SU-DHL-6 (cell line): ENCODE measurements around the gene DYTN.
A peak's percentile ranks its signal among the peaks of the same experiment; 100 is the strongest.

Experiments used
- H2AFZ ChIP-seq: fragments of 200-600 bp; sonication (generic); 2 replicates; pipeline ENCODE4 v1.6.1; 2014; ENCODE audit warnings: low read depth, mild to moderate bottlenecking, moderate library complexity, mixed read lengths, antibody characterized with exemption, low read length; ENCODE audit not compliant: severe bottlenecking
- H3F3A ChIP-seq: fragments of 200-600 bp; shearing (Covaris generic); 2 replicates; pipeline ENCODE4 v1.6.0; 2016; ENCODE audit warnings: antibody characterized with exemption, mild to moderate bottlenecking; ENCODE audit not compliant: insufficient read depth
- H3K27ac ChIP-seq: fragments of 200-600 bp; sonication (generic); 2 replicates; pipeline ENCODE4 v1.5.1; 2016; ENCODE audit warnings: low read depth, mild to moderate bottlenecking, low read length, moderate library complexity, mixed read lengths
- H3K27me3 ChIP-seq: fragments of 200-600 bp; sonication (generic), shearing (Covaris generic); 2 replicates; pipeline ENCODE4 v1.6.0; 2014; ENCODE audit warnings: mild to moderate bottlenecking, low read length
- H3K36me3 ChIP-seq: fragments of 200-600 bp; sonication (generic); 2 replicates; pipeline ENCODE4 v1.6.1; 2014; ENCODE audit warnings: mild to moderate bottlenecking, low read length, mixed read lengths
- H3K4me2 ChIP-seq: fragments of 300-600, 200-600 bp; shearing (Covaris generic), sonication (generic); 2 replicates; pipeline ENCODE4 v1.6.0; 2014; ENCODE audit warnings: low read length, low read depth, mild to moderate bottlenecking; ENCODE audit not compliant: poor library complexity, severe bottlenecking
- H3K4me3 ChIP-seq: fragments of 200-600 bp; sonication (generic); 2 replicates; pipeline ENCODE4 v1.5.1; 2014; ENCODE audit warnings: antibody characterized with exemption, low read length, mild to moderate bottlenecking, mixed read lengths; ENCODE audit not compliant: insufficient read depth, poor library complexity, severe bottlenecking
- H3K79me2 ChIP-seq: fragments of 200-600 bp; sonication (generic); 2 replicates; pipeline ENCODE4 v1.6.1; 2014; ENCODE audit warnings: mild to moderate bottlenecking, low read length, moderate library complexity; ENCODE audit not compliant: insufficient read depth
- H3K9ac ChIP-seq: fragments of 200-600 bp; sonication (generic); 2 replicates; pipeline ENCODE4 v1.7.0; 2014; ENCODE audit warnings: mild to moderate bottlenecking, low read length
- H3K9me2 ChIP-seq: fragments of 200-600 bp; sonication (generic); replicated peaks from 2 replicates; pipeline ENCODE4 v1.6.1; 2014; ENCODE audit warnings: low read length; ENCODE audit not compliant: insufficient read depth
- H3K9me3 ChIP-seq: fragments of 200-600 bp; sonication (generic); 2 replicates; pipeline ENCODE4 v1.6.1; 2014; ENCODE audit warnings: low read length, mixed read lengths; ENCODE audit not compliant: insufficient read depth
- H4K20me1 ChIP-seq: fragments of 200-600 bp; sonication (generic); 2 replicates; pipeline ENCODE4 v1.6.1; 2014; ENCODE audit warnings: low read depth, mild to moderate bottlenecking, antibody characterized with exemption, low read length, moderate library complexity, mixed read lengths
- EZH2phosphoT487 ChIP-seq: fragments of 200-600 bp; sonication (generic), shearing (Covaris generic); conservative IDR thresholded peaks from 2 replicates; pipeline ENCODE4 v1.6.1; 2018; ENCODE audit warnings: mild to moderate bottlenecking, antibody characterized with exemption, low read length, moderate library complexity, mixed read lengths
- TF ChIP-seq, protein P1 (sequence below): fragments of 200-600 bp; sonication (generic); IDR thresholded peaks from one replicate; pipeline ENCODE4 v1.5.1; 2017; ENCODE audit warnings: antibody characterized with exemption, mild to moderate bottlenecking, low read length, moderate library complexity; ENCODE audit not compliant: insufficient read depth, poor library complexity, severe bottlenecking

Gene DYTN

DNA sequence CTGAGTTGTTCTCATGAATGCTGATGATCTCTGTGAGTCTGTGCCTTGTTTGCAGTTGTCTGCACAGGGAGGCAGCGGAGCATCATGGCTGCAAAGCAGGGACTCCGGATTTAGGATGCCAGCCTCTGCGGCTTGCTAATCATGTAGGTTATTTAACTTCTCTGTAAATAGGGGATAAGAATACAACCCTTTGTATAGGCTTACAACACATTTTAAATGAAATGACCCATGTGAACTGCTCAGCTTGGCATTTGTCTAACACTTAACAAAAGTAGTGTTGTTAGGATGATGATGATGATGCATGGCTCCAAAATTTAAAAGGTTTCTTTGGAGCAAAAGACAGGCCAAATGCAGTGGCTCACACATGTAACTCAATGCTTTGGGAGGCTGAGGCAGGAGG is 19.4 kb downstream of the DYTN start:
- TF ChIP-seq EZH2phosphoT487, result no peak
- TF ChIP-seq, protein P1, sequence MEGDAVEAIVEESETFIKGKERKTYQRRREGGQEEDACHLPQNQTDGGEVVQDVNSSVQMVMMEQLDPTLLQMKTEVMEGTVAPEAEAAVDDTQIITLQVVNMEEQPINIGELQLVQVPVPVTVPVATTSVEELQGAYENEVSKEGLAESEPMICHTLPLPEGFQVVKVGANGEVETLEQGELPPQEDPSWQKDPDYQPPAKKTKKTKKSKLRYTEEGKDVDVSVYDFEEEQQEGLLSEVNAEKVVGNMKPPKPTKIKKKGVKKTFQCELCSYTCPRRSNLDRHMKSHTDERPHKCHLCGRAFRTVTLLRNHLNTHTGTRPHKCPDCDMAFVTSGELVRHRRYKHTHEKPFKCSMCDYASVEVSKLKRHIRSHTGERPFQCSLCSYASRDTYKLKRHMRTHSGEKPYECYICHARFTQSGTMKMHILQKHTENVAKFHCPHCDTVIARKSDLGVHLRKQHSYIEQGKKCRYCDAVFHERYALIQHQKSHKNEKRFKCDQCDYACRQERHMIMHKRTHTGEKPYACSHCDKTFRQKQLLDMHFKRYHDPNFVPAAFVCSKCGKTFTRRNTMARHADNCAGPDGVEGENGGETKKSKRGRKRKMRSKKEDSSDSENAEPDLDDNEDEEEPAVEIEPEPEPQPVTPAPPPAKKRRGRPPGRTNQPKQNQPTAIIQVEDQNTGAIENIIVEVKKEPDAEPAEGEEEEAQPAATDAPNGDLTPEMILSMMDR, result no peak
- Histone ChIP-seq H2AFZ (no peak overlapping the region), H3K36me3 (no peaks in the 10 kb centered on the region), H3K4me3 (no peak overlapping the region), H3F3A (no peaks in the 10 kb centered on the region), H3K9ac (no peak overlapping the region), H3K27ac (no peak overlapping the region), H4K20me1 (no peaks in the 10 kb centered on the region), H3K79me2 (no peaks in the 10 kb centered on the region), H3K9me2 (no peaks in the 10 kb centered on the region), H3K4me2 (no peak overlapping the region), H3K9me3 (no peaks in the 10 kb centered on the region), H3K27me3 (no peaks in the 10 kb centered on the region)

DNA sequence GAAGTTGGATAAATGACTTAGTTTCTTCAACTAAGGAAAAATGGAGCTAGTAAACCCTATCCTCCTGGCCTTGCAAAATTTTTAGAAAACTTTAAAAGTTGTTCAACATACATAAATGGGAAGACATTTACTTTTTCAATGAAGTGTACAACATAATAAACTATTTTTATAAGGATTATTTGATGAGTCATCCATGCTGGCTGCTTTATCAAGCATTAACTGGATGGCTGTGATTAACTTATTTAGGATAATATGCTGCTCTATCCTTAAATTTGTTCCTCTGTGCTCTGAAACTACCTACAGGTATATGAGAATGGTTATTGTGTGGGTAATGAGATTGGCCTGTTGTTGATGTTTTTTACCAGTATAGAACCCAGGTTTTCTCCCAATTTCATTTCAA is 21.3 kb downstream of the DYTN start:
- Histone ChIP-seq H3K27me3 (no peaks in the 10 kb centered on the region), H3K4me2 (no peak overlapping the region), H2AFZ (no peak overlapping the region), H3K9me3 (no peaks in the 10 kb centered on the region), H3K27ac (no peak overlapping the region), H4K20me1 (no peaks in the 10 kb centered on the region), H3K36me3 (no peaks in the 10 kb centered on the region), H3K79me2 (no peaks in the 10 kb centered on the region), H3F3A (no peaks in the 10 kb centered on the region), H3K9ac (no peak overlapping the region), H3K9me2 (no peaks in the 10 kb centered on the region), H3K4me3 (no peak overlapping the region)
- no peak for TF ChIP-seq EZH2phosphoT487
- TF ChIP-seq, protein P1, result no peak

DNA sequence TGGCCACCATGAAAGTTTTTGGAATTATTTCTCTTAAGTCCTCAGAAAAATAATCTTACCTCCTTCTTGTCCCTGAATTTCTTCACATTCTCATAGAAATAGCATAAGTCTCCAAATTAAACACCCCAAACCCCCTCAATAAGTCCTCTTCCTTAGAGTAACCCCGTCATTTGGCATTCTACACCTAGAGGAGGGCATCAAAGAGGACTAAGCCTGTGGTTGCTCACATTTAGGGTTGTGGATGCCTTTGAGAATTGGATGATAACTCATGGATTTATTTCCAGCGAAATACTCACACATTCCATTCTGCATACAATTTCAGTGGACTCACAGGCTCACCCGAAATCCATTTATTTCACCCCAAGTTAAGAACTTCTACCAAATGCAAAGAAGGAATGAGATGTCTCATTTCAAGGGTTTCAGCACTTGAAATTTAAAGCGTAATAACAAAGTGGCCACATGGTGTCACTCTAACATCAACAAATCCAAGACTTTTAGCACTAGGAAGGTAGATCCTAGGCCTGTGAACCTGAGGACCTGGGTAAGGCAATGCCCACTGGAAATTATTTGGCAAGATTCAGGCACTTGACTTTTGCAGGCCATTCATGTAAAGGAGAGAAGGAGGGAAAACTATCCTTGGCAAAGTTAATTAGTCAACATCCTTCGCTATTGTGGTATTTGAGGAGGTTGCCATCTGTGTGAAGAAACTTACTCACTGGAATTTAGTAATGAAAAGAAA is 24.6 kb downstream of the DYTN start:
- Histone ChIP-seq H3K9me2 (no peaks in the 10 kb centered on the region), H3K4me2 (no peak overlapping the region), H3K9me3 (no peaks in the 10 kb centered on the region), H3F3A (no peaks in the 10 kb centered on the region), H2AFZ (no peak overlapping the region), H3K36me3 (no peaks in the 10 kb centered on the region), H4K20me1 (no peaks in the 10 kb centered on the region), H3K79me2 (no peaks in the 10 kb centered on the region), H3K9ac (no peak overlapping the region), H3K27me3 (no peaks in the 10 kb centered on the region), H3K27ac (no peak overlapping the region), H3K4me3 (no peak overlapping the region)
- TF ChIP-seq EZH2phosphoT487, result no peak
- TF ChIP-seq, protein P1, result peak; percentile 53
